Adipocyte (in vitro differentiated cells): ENCODE measurements around the gene HPS6.
"Not testable (repeated sequence)": the region's sequence is repeated elsewhere in the genome, so short reads cannot be mapped to it uniquely, and the experiment has no call there.

Source experiments
- DNase-seq: peaks from one replicate; pipeline ENCODE4 v3.0.0-alpha.2; 2015; ENCODE audit warnings: low read depth
- H3K27me3 ChIP-seq: replicated peaks from 2 replicates; pipeline ENCODE4 v1.7.0; 2013; ENCODE audit warnings: mild to moderate bottlenecking, low read length, moderate library complexity; ENCODE audit not compliant: control insufficient read depth, insufficient read depth
- H3K36me3 ChIP-seq: 2 replicates; pipeline ENCODE4 v1.7.0; 2013; ENCODE audit warnings: low read length, mild to moderate bottlenecking, moderate library complexity; ENCODE audit not compliant: control insufficient read depth, insufficient read depth, severe bottlenecking
- H3K4me1 ChIP-seq: 2 replicates; pipeline ENCODE4 v1.7.0; 2013; ENCODE audit warnings: mild to moderate bottlenecking, low read length, moderate library complexity; ENCODE audit not compliant: control insufficient read depth, insufficient read depth
- H3K4me3 ChIP-seq: 2 replicates; pipeline ENCODE4 v1.7.0; 2013; ENCODE audit warnings: mild to moderate bottlenecking, low read length, moderate library complexity
- H3K9ac ChIP-seq: 2 replicates; pipeline ENCODE4 v1.7.0; 2013; ENCODE audit warnings: mild to moderate bottlenecking, low read length, moderate library complexity
- H3K9me3 ChIP-seq: 2 replicates; pipeline ENCODE4 v1.7.0; 2013; ENCODE audit warnings: mild to moderate bottlenecking, low read length, moderate library complexity; ENCODE audit not compliant: control insufficient read depth

HPS6 gene

DNA sequence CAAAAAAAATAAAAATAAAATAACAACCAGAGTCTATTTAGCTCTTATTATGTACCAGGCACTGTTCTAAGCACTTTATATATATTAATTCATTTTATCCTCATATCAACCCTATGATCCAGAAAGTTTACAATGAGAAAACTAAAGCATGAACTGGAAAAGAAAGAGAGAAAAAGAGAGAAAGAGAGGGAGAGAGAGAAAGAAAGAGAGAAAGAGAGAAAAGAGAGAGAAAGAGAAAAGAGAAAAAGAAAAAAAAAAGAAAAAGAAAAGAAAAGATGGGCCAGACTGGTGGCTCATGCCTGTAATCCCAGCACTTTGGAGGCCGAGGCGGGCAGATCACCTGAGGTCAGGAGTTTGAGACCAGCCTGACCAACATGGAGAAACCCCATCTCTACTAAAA, 19.1 kb upstream of the HPS6 start:
- no peak overlapping the region for H3K4me3 ChIP-seq
- H3K27me3 ChIP-seq: no peaks in the 10 kb centered on the region
- H3K9me3 ChIP-seq: no peaks in the 10 kb centered on the region
- no peak for DNase-seq
- peaks cover 19% of the 10 kb centered on the region for H3K4me1 ChIP-seq
- no peaks in the 10 kb centered on the region for H3K36me3 ChIP-seq
- H3K9ac ChIP-seq: no peak overlapping the region

GRCh38 chr10:102054881-102055646, 10.1 kb upstream of the HPS6 start:
- H3K9ac ChIP-seq: peak overlapping the region; percentile 94
- not testable (repeated sequence) for DNase-seq, H3K27me3 ChIP-seq

GRCh38 chr10:102055647-102056419, 9.3 kb upstream of the HPS6 start, which contains the start of gene ARMH3:
TSS of gene ARMH3 (minus strand) at chr10:102056173. CDS start at chr10:102040114, 16,059 bp downstream.
- Histone ChIP-seq H3K4me3 (peak within 1 kb of the TSS; percentile 90), H3K36me3 (no peaks in the 10 kb centered on the region), H3K9ac (peak within 1 kb of the TSS; percentile 94), H3K9me3 (no peaks in the 10 kb centered on the region), H3K27me3 (no peaks in the 10 kb centered on the region), H3K4me1 (peaks cover 23% of the 10 kb centered on the region)
- peak; percentile 99 for DNase-seq

More at GRCh38 chr10:102054881-102055646, 10.1 kb upstream of the HPS6 start:
- H3K4me1 ChIP-seq: peaks cover 23% of the 10 kb centered on the region
- H3K4me3 ChIP-seq: peak overlapping the region; percentile 90
- not testable (repeated sequence) for H3K36me3 ChIP-seq, H3K9me3 ChIP-seq

DNA sequence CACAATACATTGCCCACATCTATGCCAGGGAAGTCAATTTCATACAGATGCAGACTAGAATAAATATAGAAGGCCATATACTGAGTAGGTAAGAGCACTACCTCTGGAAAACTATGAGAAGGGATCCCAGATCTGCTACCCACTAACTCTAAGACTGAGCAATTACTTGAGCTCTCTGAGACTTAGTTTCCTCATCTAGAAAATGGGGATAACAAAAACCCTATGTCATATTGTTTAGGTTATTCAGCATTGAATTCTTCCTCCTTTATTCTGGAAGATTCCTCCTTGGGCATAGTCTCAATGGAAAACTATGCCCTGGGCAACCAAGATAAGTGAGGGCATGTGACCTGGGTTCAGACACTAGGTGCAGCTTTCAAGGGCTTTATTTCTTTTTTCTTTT, 5.2 kb upstream of the HPS6 start:
- no peak for DNase-seq
- H3K4me3 ChIP-seq: no peak overlapping the region
- H3K9ac ChIP-seq: no peak overlapping the region
- H3K9me3 ChIP-seq: no peaks in the 10 kb centered on the region
- H3K27me3 ChIP-seq: no peaks in the 10 kb centered on the region
- no peaks in the 10 kb centered on the region for H3K36me3 ChIP-seq
- peaks cover 5% of the 10 kb centered on the region for H3K4me1 ChIP-seq

- H3K9ac ChIP-seq: peak overlapping the region; percentile 96
- H3K4me3 ChIP-seq: peak overlapping the region; percentile 92
- no peaks in the 10 kb centered on the region for H3K27me3 ChIP-seq
- peaks cover 4% of the 10 kb centered on the region for H3K36me3 ChIP-seq
- no peak for DNase-seq
- H3K4me1 ChIP-seq: peaks cover 24% of the 10 kb centered on the region
- H3K9me3 ChIP-seq: no peaks in the 10 kb centered on the region
These were observed 664 bp upstream of the HPS6 start for GRCh38 chr10:102064503-102064867.

- H3K36me3 ChIP-seq: peaks cover 4% of the 10 kb centered on the region
These were observed 631 bp downstream of the HPS6 start for GRCh38 chr10:102065561-102066398.

DNA sequence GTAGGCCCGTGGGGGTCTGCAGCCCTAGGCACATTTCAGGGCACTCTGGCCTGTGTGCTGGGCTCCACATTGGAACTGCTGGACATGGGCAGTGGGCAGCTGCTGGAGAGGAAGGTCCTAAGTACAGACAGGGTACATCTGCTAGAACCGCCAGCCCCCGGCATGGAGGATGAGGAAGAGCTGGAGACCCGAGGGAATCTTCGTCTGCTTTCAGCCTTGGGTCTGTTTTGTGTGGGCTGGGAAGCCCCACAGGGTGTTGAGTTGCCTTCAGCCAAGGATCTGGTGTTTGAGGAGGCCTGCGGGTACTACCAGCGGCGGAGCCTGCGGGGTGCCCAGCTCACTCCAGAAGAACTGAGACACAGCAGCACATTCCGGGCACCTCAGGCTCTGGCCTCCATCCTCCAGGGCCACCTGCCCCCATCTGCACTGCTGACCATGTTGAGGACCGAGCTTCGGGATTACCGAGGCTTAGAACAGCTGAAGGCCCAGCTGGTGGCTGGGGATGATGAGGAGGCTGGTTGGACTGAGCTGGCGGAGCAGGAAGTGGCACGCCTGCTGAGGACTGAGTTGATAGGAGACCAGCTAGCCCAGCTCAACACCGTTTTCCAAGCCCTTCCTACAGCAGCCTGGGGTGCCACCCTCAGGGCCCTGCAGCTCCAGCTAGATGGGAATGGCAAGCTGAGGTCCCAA, 1.4 kb downstream of the HPS6 start:
- H3K4me3 ChIP-seq: peak overlapping the region; percentile 92
- peaks cover 4% of the 10 kb centered on the region for H3K36me3 ChIP-seq
- DNase-seq: no peak

More at GRCh38 chr10:102065561-102066398, 631 bp downstream of the HPS6 start:
- Histone ChIP-seq H3K27me3 (no peaks in the 10 kb centered on the region), H3K9ac (peak overlapping the region; percentile 96), H3K4me1 (peaks cover 24% of the 10 kb centered on the region), H3K4me3 (peak overlapping the region; percentile 92), H3K9me3 (no peaks in the 10 kb centered on the region)
- peak; percentile 68 for DNase-seq

GRCh38 chr10:102067091-102067916, 2.2 kb downstream of the HPS6 start:
- Histone ChIP-seq H3K36me3 (peaks cover 4% of the 10 kb centered on the region), H3K4me1 (peaks cover 24% of the 10 kb centered on the region), H3K4me3 (peak overlapping the region; percentile 92), H3K9me3 (no peaks in the 10 kb centered on the region), H3K27me3 (no peaks in the 10 kb centered on the region), H3K9ac (peak overlapping the region; percentile 96)
- DNase-seq: no peak

More for the DNA sequence above, 1.4 kb downstream of the HPS6 start:
- Histone ChIP-seq H3K9me3 (no peaks in the 10 kb centered on the region), H3K27me3 (no peaks in the 10 kb centered on the region), H3K9ac (peak overlapping the region; percentile 96), H3K4me1 (peaks cover 24% of the 10 kb centered on the region)

GRCh38 chr10:102068216-102068615, 3.1 kb downstream of the HPS6 start:
- H3K27me3 ChIP-seq: no peaks in the 10 kb centered on the region
- H3K9ac ChIP-seq: no peak overlapping the region
- H3K4me3 ChIP-seq: no peak overlapping the region
- peaks cover 4% of the 10 kb centered on the region for H3K36me3 ChIP-seq
- DNase-seq: peak; percentile 25
- no peaks in the 10 kb centered on the region for H3K9me3 ChIP-seq
- peaks cover 24% of the 10 kb centered on the region for H3K4me1 ChIP-seq

DNA sequence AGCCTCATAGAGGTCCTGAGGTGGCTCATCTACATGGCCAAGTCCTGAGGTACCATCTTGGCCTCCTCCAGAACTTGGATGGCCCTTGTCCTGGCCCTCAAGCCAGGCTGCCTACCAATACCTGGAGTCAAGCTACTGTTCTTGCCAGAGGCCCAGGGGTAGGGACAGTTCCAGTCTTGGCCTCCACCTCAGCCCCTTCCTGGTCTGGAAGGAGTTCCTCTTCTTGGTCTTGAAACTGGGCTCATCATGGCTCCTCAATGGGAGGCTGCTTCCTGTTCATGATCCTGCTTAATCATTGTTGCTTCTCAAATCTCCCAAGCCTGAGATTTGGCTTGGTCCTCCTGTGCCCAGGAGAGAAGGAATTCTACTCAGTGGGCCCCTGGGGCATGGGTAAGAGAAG, 3.9 kb downstream of the HPS6 start:
- no peaks in the 10 kb centered on the region for H3K9me3 ChIP-seq
- no peak overlapping the region for H3K9ac ChIP-seq
- no peaks in the 10 kb centered on the region for H3K27me3 ChIP-seq
- H3K4me3 ChIP-seq: no peak overlapping the region
- H3K36me3 ChIP-seq: peaks cover 4% of the 10 kb centered on the region
- peaks cover 24% of the 10 kb centered on the region for H3K4me1 ChIP-seq
- no peak for DNase-seq
